K562 (cell line): ENCODE data around the gene KCTD18. TPM values are rescaled to one million over a fixed set of nuclear protein-coding genes. Genes with fewer than 3 reads are reported as not detected.

Experiments
- ATAC-seq: fragments of 200-7000 bp; cut with Tn5 transposase; 3 replicates; pipeline ENCODE4 v1.9.1; 2020; ENCODE audit warnings: moderate library complexity
- BruUV-seq: library from RNA; stranded (reverse); fragments of 400-500 nt; replicated peaks from 2 replicates; lab custom pipeline; 2021; lab: Mats Ljungman, UMichigan
- CTCF ChIA-PET: fragments of 300-600 bp; formaldehyde crosslinking; extraction: SDS; loops from one replicate; lab custom pipeline; 2021; ENCODE audit warnings: low intra/inter-chr PET ratio; lab: Yijun Ruan, JAX
- POLR2A ChIA-PET: fragments of 300-600, 350-650 bp; sonication (Branson Sonifier 250); formaldehyde crosslinking; extraction: SDS; loops from one replicate; lab custom pipeline; 2021; ENCODE audit warnings: antibody characterized with exemption, inconsistent platforms; lab: Yijun Ruan, JAX
- DNase-seq, 4 experiments: peaks; one replicate each; pipeline versions ENCODE4 v3.0.0 to v3.0.0-alpha.2; 2011 to 2018; ENCODE audit warnings: low spot score in 3 of 4, mixed read lengths in 3 of 4; ENCODE audit errors: extremely low read depth in 1 of 4
- FAIRE-seq: peaks from 2 replicates; lab custom pipeline; 2011; peaks lifted over from hg19 to GRCh38; lab: Jason Lieb, UNC
- H2AFZ ChIP-seq: 2 replicates; pipeline ENCODE4 v1.6.0; 2011; ENCODE audit warnings: low read depth, low read length, control low read depth, inconsistent platforms
- H3K27ac ChIP-seq: fragments of 200-600 bp; 3 replicates; pipeline ENCODE4 v1.8.0; 2011; ENCODE audit warnings: low read depth, mild to moderate bottlenecking, control low read depth, inconsistent platforms, low read length, moderate library complexity, mixed read lengths; ENCODE audit errors: extremely low read depth
- H3K27me3 ChIP-seq, 2 experiments: fragments of 300-600 bp in 1 of 2; 2 replicates in 1 of 2; 3 replicates in 1 of 2; pipeline versions ENCODE4 v1.6.0 to v1.8.0; 2011; ENCODE audit warnings: inconsistent platforms in 2 of 2, low read length in 2 of 2, mild to moderate bottlenecking in 1 of 2, mixed read lengths in 1 of 2, moderate library complexity in 1 of 2; ENCODE audit not compliant: control insufficient read depth in 2 of 2, insufficient read depth in 2 of 2
- H3K36me3 ChIP-seq: fragments of 300-600 bp; 3 replicates; pipeline ENCODE4 v1.8.0; 2011; ENCODE audit warnings: mild to moderate bottlenecking, low read length, inconsistent platforms; ENCODE audit not compliant: control insufficient read depth, insufficient read depth
- H3K4me1 ChIP-seq, 2 experiments: fragments of 200-600 bp in 1 of 2; replicated peaks in 1 of 2; 2 replicates in 1 of 2; 3 replicates in 1 of 2; pipeline versions ENCODE4 v1.5.1 to v1.8.0; 2011; ENCODE audit warnings: inconsistent platforms in 2 of 2, low read length in 2 of 2, mild to moderate bottlenecking in 1 of 2, mixed read lengths in 1 of 2, moderate library complexity in 1 of 2; ENCODE audit not compliant: control insufficient read depth in 2 of 2, insufficient read depth in 2 of 2
- H3K4me2 ChIP-seq: 2 replicates; pipeline ENCODE4 v1.6.1; 2011; ENCODE audit warnings: low read length, control low read depth, inconsistent platforms, mixed read lengths; ENCODE audit not compliant: insufficient read depth
- H3K4me3 ChIP-seq: fragments of 200-600 bp; sonication (generic), shearing (Covaris generic); 2 replicates; pipeline ENCODE4 v1.5.1; 2016; ENCODE audit warnings: control low read depth, inconsistent platforms
- H3K79me2 ChIP-seq: fragments of 200-600 bp; 3 replicates; pipeline ENCODE4 v1.8.0; 2011; ENCODE audit warnings: low read length, inconsistent platforms; ENCODE audit not compliant: control insufficient read depth, insufficient read depth
- H3K9ac ChIP-seq, 2 experiments: 2 replicates each; pipeline versions ENCODE4 v1.6.0 to v1.6.1; 2011; ENCODE audit warnings: low read depth in 2 of 2, low read length in 2 of 2, control low read depth in 1 of 2, inconsistent platforms in 1 of 2, mild to moderate bottlenecking in 1 of 2, mixed read lengths in 1 of 2; ENCODE audit not compliant: insufficient read depth in 1 of 2
- H3K9me1 ChIP-seq: one replicate; pipeline ENCODE4 v1.6.0; 2011; ENCODE audit warnings: inconsistent platforms, mild to moderate bottlenecking, low read length, moderate library complexity; ENCODE audit not compliant: control insufficient read depth, insufficient read depth
- H3K9me3 ChIP-seq: replicated peaks from 2 replicates; pipeline ENCODE4 v1.5.1; 2011; ENCODE audit warnings: low read depth, low read length, inconsistent platforms; ENCODE audit not compliant: control insufficient read depth, insufficient read depth
- H4K20me1 ChIP-seq: replicated peaks from 2 replicates; pipeline ENCODE4 v1.6.1; 2011; ENCODE audit warnings: low read length, inconsistent platforms, mixed read lengths; ENCODE audit not compliant: control insufficient read depth, insufficient read depth
- ADNP ChIP-seq: fragments of 200-800 bp; sonication (Bioruptor generic); IDR thresholded peaks from 2 replicates; pipeline ENCODE4 v1.6.1; 2016; ENCODE audit warnings: missing genetic modification characterization, missing compliant biosample characterization
- ARNT ChIP-seq, 2 experiments: fragments of 450-650 bp; IDR thresholded peaks; 2 replicates each; pipeline ENCODE4 v1.6.1; 2016; ENCODE audit warnings: mild to moderate bottlenecking in 1 of 2
- CHD1 ChIP-seq: fragments of 200-600 bp; sonication (generic); IDR thresholded peaks from one replicate; pipeline ENCODE4 v1.6.1; 2012; ENCODE audit warnings: mild to moderate bottlenecking, moderate library complexity, low read length, inconsistent platforms
- EHMT2 ChIP-seq: fragments of 450-650 bp; IDR thresholded peaks from 2 replicates; pipeline ENCODE4 v1.6.1; 2018; ENCODE audit warnings: antibody characterized with exemption
- HIVEP1 ChIP-seq: fragments of 250-450 bp; sonication (Bioruptor Pico); IDR thresholded peaks from 2 replicates; pipeline ENCODE4 v1.4.0; 2020; ENCODE audit warnings: mild to moderate bottlenecking
- HNRNPK ChIP-seq: fragments of 200-400 bp; formaldehyde crosslinking; IDR thresholded peaks from one replicate; pipeline ENCODE4 v1.6.1; 2018; ENCODE audit warnings: mild to moderate bottlenecking, low read depth, low read length; ENCODE audit not compliant: poor library complexity, severe bottlenecking
- KDM4B ChIP-seq, 2 experiments: fragments of 450-650 bp in 1 of 2; sonication (generic) in 1 of 2; IDR thresholded peaks; 2 replicates each; pipeline ENCODE4 v1.6.1; 2016 to 2017; ENCODE audit warnings: borderline replicate concordance in 2 of 2, antibody characterized with exemption in 1 of 2, low read depth in 1 of 2, mild to moderate bottlenecking in 1 of 2
- KHSRP ChIP-seq: fragments of 450-650 bp; IDR thresholded peaks from 2 replicates; pipeline ENCODE4 v1.6.1; 2017
- MAFF ChIP-seq: IDR thresholded peaks from 2 replicates; pipeline ENCODE4 v1.6.1; 2012; ENCODE audit warnings: low read length, improper control_type of control experiment
- SRF ChIP-seq, 2 experiments: fragments of 250-450, 450-650 bp in 1 of 2; sonication (Bioruptor Pico) in 1 of 2; sonication (generic) in 1 of 2; formaldehyde crosslinking; IDR thresholded peaks; 2 replicates each; pipeline versions ENCODE4 v1.5.0 to v1.5.1; 2020 to 2022; ENCODE audit warnings: mild to moderate bottlenecking in 1 of 2, missing genetic modification reagents in 1 of 2
- TAF7 ChIP-seq: fragments of 450-650 bp; IDR thresholded peaks from 2 replicates; pipeline ENCODE4 v1.6.1; 2016; ENCODE audit warnings: missing genetic modification characterization, missing compliant biosample characterization
- TOE1 ChIP-seq, 2 experiments: fragments of 450-650 bp in 1 of 2; sonication (generic) in 1 of 2; formaldehyde crosslinking in 1 of 2; IDR thresholded peaks; 2 replicates each; pipeline versions ENCODE4 v1.7.1 to v1.8.0; 2016 to 2022; ENCODE audit warnings: borderline replicate concordance in 2 of 2, mild to moderate bottlenecking in 2 of 2, antibody characterized with exemption in 1 of 2, inconsistent platforms in 1 of 2, low read depth in 1 of 2, missing genetic modification reagents in 1 of 2, moderate library complexity in 1 of 2
- XRCC4 ChIP-seq: IDR thresholded peaks from one replicate; pipeline ENCODE4 v1.6.1; 2011; ENCODE audit not compliant: insufficient read depth, insufficient read length; ENCODE audit errors: extremely low read depth
- ZNF347 ChIP-seq: fragments of 450-650 bp; formaldehyde crosslinking; IDR thresholded peaks from 2 replicates; pipeline ENCODE4 v1.4.0; 2020; ENCODE audit warnings: low read depth, mild to moderate bottlenecking, moderate library complexity
- WGBS: fragments of 100-300 bp; shearing (Covaris generic); methylation state at CpG from one replicate; pipeline ENCODE4 v1.1.6; 2016; ENCODE audit warnings: low coverage, mixed read lengths; ENCODE audit not compliant: insufficient coverage; ENCODE audit errors: missing lambda C conversion rate; 5-methylcytosine and 5-hydroxymethylcytosine counted together
- in situ Hi-C: fragments of 300-500 bp; cut with MboI; formaldehyde crosslinking; loops from 4 replicates; pipeline ENCODE4 v1.15.0; 2018; ENCODE audit warnings: inconsistent platforms, mixed read lengths
- intact Hi-C: fragments of 100-400 bp; cut with micrococcal nuclease; formaldehyde crosslinking; loops from 2 replicates; pipeline ENCODE4 v1.14.2; 2022
- polyA plus RNA-seq, 8 experiments: library from polyadenylated mRNA; depleted of rRNA in 4 of 8; stranded (reverse) in 5 of 8; unstranded in 3 of 8; fragments of >200 nt; fragmentation: Nextera tagmentation in 2 of 8; fragmentation: Illumina TruSeq in 1 of 8; extraction: Ambion mirVana in 2 of 8; extraction: Trizol in 1 of 8; gene quantifications; 2 replicates each; pipeline versions ENCODE4 v1.2.1 to v1.2.3, GENCODE V29; 2011 to 2014; ENCODE audit warnings: inconsistent platforms in 1 of 8, missing spikeins in 1 of 8
- total RNA-seq, 7 experiments: library from RNA; depleted of rRNA in 6 of 7; stranded (reverse); fragments of >200 nt in 6 of 7; fragmentation: Illumina TruSeq in 2 of 7; extraction: Trizol in 2 of 7; gene quantifications; 2 replicates each; pipeline versions ENCODE4 v1.2.1 to v1.2.3, GENCODE V29; 2011 to 2021; ENCODE audit warnings: low replicate concordance in 1 of 7
- TF ChIP-seq, protein P1 (sequence below): fragments of 450-650 bp; IDR thresholded peaks from 2 replicates; pipeline ENCODE4 v1.6.1; 2016; ENCODE audit warnings: mild to moderate bottlenecking
- TF ChIP-seq, protein P2 (sequence below): fragments of 450-650 bp; IDR thresholded peaks from 2 replicates; pipeline ENCODE4 v1.7.0; 2016; ENCODE audit warnings: borderline replicate concordance
- TF ChIP-seq, protein P3 (sequence below): fragments of 450-650 bp; IDR thresholded peaks from 2 replicates; pipeline ENCODE4 v1.6.1; 2016; ENCODE audit warnings: low read depth, mild to moderate bottlenecking, moderate library complexity

KCTD18 gene
- total and polyA plus RNA-seq, 9 of the 15 experiments (the other 6 are each of a cell fraction or from before 2014, with no cell fraction given) = 0.39 to 5.4 (median 3.8) TPM

DNA sequence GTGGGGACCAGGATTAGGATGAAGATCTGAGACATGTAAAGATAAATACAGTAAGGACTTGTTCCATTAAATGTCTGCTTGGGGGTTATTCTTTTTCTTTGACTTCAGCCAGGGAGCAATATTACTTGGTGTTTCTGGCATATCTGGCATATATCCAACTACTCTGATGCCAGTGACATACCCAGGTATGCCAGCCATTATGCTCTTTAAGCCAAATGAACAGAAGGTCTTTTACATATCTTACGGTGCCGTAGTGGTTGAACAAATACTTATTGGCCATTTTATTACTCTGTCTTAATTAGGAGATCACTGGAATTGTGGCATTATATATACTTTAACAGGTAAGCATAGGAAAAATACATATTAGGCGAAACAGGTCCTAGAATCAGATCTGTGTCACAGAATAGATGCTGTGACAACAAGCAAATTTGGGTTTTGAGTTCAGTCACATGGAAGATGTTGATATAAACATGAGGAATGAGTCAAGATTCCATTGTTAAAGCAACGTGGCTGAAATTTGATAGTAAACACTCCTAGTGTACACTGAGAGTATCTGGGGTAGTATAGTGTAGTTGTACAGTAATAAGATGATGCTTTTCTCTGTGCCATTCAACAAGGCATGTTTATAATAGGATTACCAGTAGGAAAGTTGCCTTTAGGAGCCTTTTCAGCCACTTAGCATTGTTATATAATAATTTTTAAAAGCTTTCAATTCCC lies 62.6 kb downstream of the KCTD18 start:
- no peaks in the 10 kb centered on the region for H3K36me3 ChIP-seq
- in situ Hi-C loops = no loop called here
- no peak overlapping the region for H3K4me2 ChIP-seq
- no peaks in the 10 kb centered on the region for H3K9me3 ChIP-seq
- H3K4me1 ChIP-seq = no peaks in the 10 kb centered on the region
- intact Hi-C loops = no loop called here
- FAIRE-seq (no peak), DNase-seq (no peak), ATAC-seq (no peak)
- CTCF ChIA-PET = no interaction called here
- TF ChIP-seq HNRNPK (no peak), XRCC4 (no peak), ADNP (tag) (no peak), TAF7 (tag) (no peak), ARNT (IDR thresholded peaks at IDR 0.05) (no peak), EHMT2 (no peak), ZNF347 (CRISPR knock-in tag) (no peak), SRF (CRISPR knock-in tag; IDR thresholded peaks at IDR 0.05) (no peak), CHD1 (no peak), MAFF (no peak), TOE1 (IDR thresholded peaks at IDR 0.05; ENCODE audit: borderline replicate concordance) (no peak), TOE1 (CRISPR knock-in tag; IDR thresholded peaks at IDR 0.05; ENCODE audit: borderline replicate concordance, low read depth) (no peak), KHSRP (no peak), KDM4B (IDR thresholded peaks at IDR 0.05; ENCODE audit: borderline replicate concordance in 2 of 2, low read depth in 1 of 2) (no peak), HIVEP1 (CRISPR knock-in tag) (no peak)
- TF ChIP-seq, protein P1, sequence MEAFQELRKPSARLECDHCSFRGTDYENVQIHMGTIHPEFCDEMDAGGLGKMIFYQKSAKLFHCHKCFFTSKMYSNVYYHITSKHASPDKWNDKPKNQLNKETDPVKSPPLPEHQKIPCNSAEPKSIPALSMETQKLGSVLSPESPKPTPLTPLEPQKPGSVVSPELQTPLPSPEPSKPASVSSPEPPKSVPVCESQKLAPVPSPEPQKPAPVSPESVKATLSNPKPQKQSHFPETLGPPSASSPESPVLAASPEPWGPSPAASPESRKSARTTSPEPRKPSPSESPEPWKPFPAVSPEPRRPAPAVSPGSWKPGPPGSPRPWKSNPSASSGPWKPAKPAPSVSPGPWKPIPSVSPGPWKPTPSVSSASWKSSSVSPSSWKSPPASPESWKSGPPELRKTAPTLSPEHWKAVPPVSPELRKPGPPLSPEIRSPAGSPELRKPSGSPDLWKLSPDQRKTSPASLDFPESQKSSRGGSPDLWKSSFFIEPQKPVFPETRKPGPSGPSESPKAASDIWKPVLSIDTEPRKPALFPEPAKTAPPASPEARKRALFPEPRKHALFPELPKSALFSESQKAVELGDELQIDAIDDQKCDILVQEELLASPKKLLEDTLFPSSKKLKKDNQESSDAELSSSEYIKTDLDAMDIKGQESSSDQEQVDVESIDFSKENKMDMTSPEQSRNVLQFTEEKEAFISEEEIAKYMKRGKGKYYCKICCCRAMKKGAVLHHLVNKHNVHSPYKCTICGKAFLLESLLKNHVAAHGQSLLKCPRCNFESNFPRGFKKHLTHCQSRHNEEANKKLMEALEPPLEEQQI = no peak
- TF ChIP-seq, protein P2, sequence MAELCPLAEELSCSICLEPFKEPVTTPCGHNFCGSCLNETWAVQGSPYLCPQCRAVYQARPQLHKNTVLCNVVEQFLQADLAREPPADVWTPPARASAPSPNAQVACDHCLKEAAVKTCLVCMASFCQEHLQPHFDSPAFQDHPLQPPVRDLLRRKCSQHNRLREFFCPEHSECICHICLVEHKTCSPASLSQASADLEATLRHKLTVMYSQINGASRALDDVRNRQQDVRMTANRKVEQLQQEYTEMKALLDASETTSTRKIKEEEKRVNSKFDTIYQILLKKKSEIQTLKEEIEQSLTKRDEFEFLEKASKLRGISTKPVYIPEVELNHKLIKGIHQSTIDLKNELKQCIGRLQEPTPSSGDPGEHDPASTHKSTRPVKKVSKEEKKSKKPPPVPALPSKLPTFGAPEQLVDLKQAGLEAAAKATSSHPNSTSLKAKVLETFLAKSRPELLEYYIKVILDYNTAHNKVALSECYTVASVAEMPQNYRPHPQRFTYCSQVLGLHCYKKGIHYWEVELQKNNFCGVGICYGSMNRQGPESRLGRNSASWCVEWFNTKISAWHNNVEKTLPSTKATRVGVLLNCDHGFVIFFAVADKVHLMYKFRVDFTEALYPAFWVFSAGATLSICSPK = no peak
- TF ChIP-seq, protein P3, sequence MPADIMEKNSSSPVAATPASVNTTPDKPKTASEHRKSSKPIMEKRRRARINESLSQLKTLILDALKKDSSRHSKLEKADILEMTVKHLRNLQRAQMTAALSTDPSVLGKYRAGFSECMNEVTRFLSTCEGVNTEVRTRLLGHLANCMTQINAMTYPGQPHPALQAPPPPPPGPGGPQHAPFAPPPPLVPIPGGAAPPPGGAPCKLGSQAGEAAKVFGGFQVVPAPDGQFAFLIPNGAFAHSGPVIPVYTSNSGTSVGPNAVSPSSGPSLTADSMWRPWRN = no peak
- H3K4me3 ChIP-seq = no peak overlapping the region
- H3K27me3 ChIP-seq = no peaks in the 10 kb centered on the region
- H3K9ac ChIP-seq = no peak overlapping the region
- H3K27ac ChIP-seq = no peak overlapping the region
- H2AFZ ChIP-seq = no peak overlapping the region
- no peaks in the 10 kb centered on the region for H4K20me1 ChIP-seq
- WGBS = 65% methylated on average over 4 of the region's 4 CpGs
- BruUV-seq = no TSS peak
- POLR2A ChIA-PET = interaction anchor here (0.6 kb wide), 1 partner anchor 89 kb away, joined by 4 read pairs; no protein-coding TSS in a partner anchor
- H3K79me2 ChIP-seq = no peaks in the 10 kb centered on the region
- no peaks in the 10 kb centered on the region for H3K9me1 ChIP-seq
